ENCODE measurements around the gene PIGBOS1. TPM values are rescaled to one million over a fixed set of nuclear protein-coding genes. Genes with fewer than 3 reads are reported as not detected.
"Not testable (repeated sequence)": the region's sequence is repeated elsewhere in the genome, so short reads cannot be mapped to it uniquely, and the experiment has no call there.

The PIGBOS1 gene
- total RNA-seq, 1 donor from 2014 or later, result 7.4 TPM

GRCh38 chr15:55319537-55320237, 764 bp upstream of the PIGBOS1 start:
- DNase-seq (ENCODE audit: low spot score), result no peak
- intact Hi-C loops (cut with DNase I), result no loop called here

- DNase-seq (ENCODE audit: low spot score); intact Hi-C loops (cut with DNase I): not testable (repeated sequence)
Measured at GRCh38 chr15:55302801-55303200, 16.1 kb downstream of the PIGBOS1 start.

- intact Hi-C loops (cut with DNase I), result no loop called here
- DNase-seq (ENCODE audit: low spot score), result no peak
Measured at GRCh38 chr15:55297315-55297714, 21.6 kb downstream of the PIGBOS1 start.

- intact Hi-C loops (cut with DNase I), result loop anchor here (1.0 kb wide), 1 partner anchor 74 kb away; no protein-coding TSS in a partner anchor
- peak; percentile 94 for DNase-seq (ENCODE audit: low spot score)
Measured at GRCh38 chr15:55290528-55291057, 28.3 kb downstream of the PIGBOS1 start.

- DNase-seq (ENCODE audit: low spot score), result peak; percentile 93
- intact Hi-C loops (cut with DNase I), result loop anchor here (1.0 kb wide), 1 partner anchor 74 kb away; no protein-coding TSS in a partner anchor
Measured at GRCh38 chr15:55289746-55290527, 29.0 kb downstream of the PIGBOS1 start, which contains the start of gene RAB27A. TSS of gene RAB27A (minus strand) at chr15:55289813. CDS start at chr15:55234934, 54,879 bp downstream.

- DNase-seq (ENCODE audit: low spot score), result no peak
- intact Hi-C loops (cut with DNase I), result no loop called here
Measured at GRCh38 chr15:55289011-55289745, 29.7 kb downstream of the PIGBOS1 start.

GRCh38 chr15:55288006-55288717, 30.8 kb downstream of the PIGBOS1 start:
- intact Hi-C loops (cut with DNase I), result no loop called here
- DNase-seq (ENCODE audit: low spot score), result no peak

GRCh38 chr15:55286442-55287189, 32.3 kb downstream of the PIGBOS1 start:
- DNase-seq (ENCODE audit: low spot score); intact Hi-C loops (cut with DNase I): not testable (repeated sequence)

- intact Hi-C loops (cut with DNase I), result no loop called here
- DNase-seq (ENCODE audit: low spot score), result no peak
Measured at GRCh38 chr15:55284426-55284825, 34.5 kb downstream of the PIGBOS1 start.

GRCh38 chr15:55283379-55284147, 35.4 kb downstream of the PIGBOS1 start:
- intact Hi-C loops (cut with DNase I), result no loop called here
- no peak for DNase-seq (ENCODE audit: low spot score)

- intact Hi-C loops (cut with DNase I), result no loop called here
- DNase-seq (ENCODE audit: low spot score), result no peak
Measured at GRCh38 chr15:55282284-55282833, 36.6 kb downstream of the PIGBOS1 start.

- DNase-seq (ENCODE audit: low spot score), result no peak
- intact Hi-C loops (cut with DNase I), result no loop called here
Measured at GRCh38 chr15:55281517-55282228, 37.2 kb downstream of the PIGBOS1 start.

GRCh38 chr15:55280589-55280988, 38.3 kb downstream of the PIGBOS1 start:
- intact Hi-C loops (cut with DNase I), result not testable (repeated sequence)

GRCh38 chr15:55279746-55280351, 39.1 kb downstream of the PIGBOS1 start:
- intact Hi-C loops (cut with DNase I), result no loop called here
- no peak for DNase-seq (ENCODE audit: low spot score)

More at GRCh38 chr15:55280589-55280988, 38.3 kb downstream of the PIGBOS1 start:
- DNase-seq (ENCODE audit: low spot score), result not testable (repeated sequence)

- no peak for DNase-seq (ENCODE audit: low spot score)
- intact Hi-C loops (cut with DNase I), result no loop called here
Measured at GRCh38 chr15:55279100-55279745, 39.7 kb downstream of the PIGBOS1 start.

- intact Hi-C loops (cut with DNase I), result no loop called here
- DNase-seq (ENCODE audit: low spot score), result no peak
Measured at GRCh38 chr15:55277715-55278114, 41.2 kb downstream of the PIGBOS1 start.
